Neural crest cell (in vitro differentiated cells): ENCODE results near the gene PCDH9. TPM values are rescaled to one million over a fixed set of nuclear protein-coding genes. Genes with fewer than 3 reads are reported as not detected.

Experiments
- DNase-seq: peaks from one replicate; pipeline ENCODE4 v3.0.0; 2021; ENCODE audit warnings: low read depth, mixed read lengths, low spot score
- H3K27ac Mint-ChIP-seq: one replicate; pipeline ENCODE4 v1.8.0; 2021; ENCODE audit warnings: mild to moderate bottlenecking, mixed read lengths; ENCODE audit not compliant: unreplicated experiment
- H3K27me3 Mint-ChIP-seq: 2 replicates; pipeline ENCODE4 v1.8.0; 2021; ENCODE audit warnings: low read depth, mild to moderate bottlenecking, mixed read lengths
- H3K36me3 Mint-ChIP-seq: 2 replicates; pipeline ENCODE4 v1.8.0; 2021; ENCODE audit warnings: low read depth, mild to moderate bottlenecking, mixed read lengths
- H3K4me1 Mint-ChIP-seq: 2 replicates; pipeline ENCODE4 v1.8.0; 2021; ENCODE audit warnings: mixed read lengths
- H3K4me3 Mint-ChIP-seq: one replicate; pipeline ENCODE4 v1.8.0; 2021; ENCODE audit warnings: mild to moderate bottlenecking, mixed read lengths
- H3K9me3 Mint-ChIP-seq: 2 replicates; pipeline ENCODE4 v1.8.0; 2021; ENCODE audit warnings: mixed read lengths
- total RNA-seq: library from RNA; stranded (reverse); gene quantifications from 2 replicates; pipeline ENCODE4 v1.2.1, GENCODE V29; 2021
- TF ChIP-seq, protein P1 (sequence below): fragments of 200-600 bp; sonication (generic); conservative IDR thresholded peaks from 2 replicates; pipeline ENCODE4 v1.5.0; 2021; ENCODE audit warnings: antibody characterized with exemption, mild to moderate bottlenecking

PCDH9 gene
- total RNA-seq, 1 donor from 2014 or later: 6.3 TPM

- H3K27me3 Mint-ChIP-seq: no peaks in the 10 kb centered on the region
- H3K4me1 Mint-ChIP-seq: no peaks in the 10 kb centered on the region
- DNase-seq: no peak
- H3K27ac Mint-ChIP-seq: no peak overlapping the region
- no peaks in the 10 kb centered on the region for H3K36me3 Mint-ChIP-seq
- TF ChIP-seq, protein P1, sequence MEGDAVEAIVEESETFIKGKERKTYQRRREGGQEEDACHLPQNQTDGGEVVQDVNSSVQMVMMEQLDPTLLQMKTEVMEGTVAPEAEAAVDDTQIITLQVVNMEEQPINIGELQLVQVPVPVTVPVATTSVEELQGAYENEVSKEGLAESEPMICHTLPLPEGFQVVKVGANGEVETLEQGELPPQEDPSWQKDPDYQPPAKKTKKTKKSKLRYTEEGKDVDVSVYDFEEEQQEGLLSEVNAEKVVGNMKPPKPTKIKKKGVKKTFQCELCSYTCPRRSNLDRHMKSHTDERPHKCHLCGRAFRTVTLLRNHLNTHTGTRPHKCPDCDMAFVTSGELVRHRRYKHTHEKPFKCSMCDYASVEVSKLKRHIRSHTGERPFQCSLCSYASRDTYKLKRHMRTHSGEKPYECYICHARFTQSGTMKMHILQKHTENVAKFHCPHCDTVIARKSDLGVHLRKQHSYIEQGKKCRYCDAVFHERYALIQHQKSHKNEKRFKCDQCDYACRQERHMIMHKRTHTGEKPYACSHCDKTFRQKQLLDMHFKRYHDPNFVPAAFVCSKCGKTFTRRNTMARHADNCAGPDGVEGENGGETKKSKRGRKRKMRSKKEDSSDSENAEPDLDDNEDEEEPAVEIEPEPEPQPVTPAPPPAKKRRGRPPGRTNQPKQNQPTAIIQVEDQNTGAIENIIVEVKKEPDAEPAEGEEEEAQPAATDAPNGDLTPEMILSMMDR: no peak
- no peak overlapping the region for H3K4me3 Mint-ChIP-seq
- H3K9me3 Mint-ChIP-seq: peaks cover 3% of the 10 kb centered on the region
Measured at GRCh38 chr13:67267136-67267535, 37.0 kb upstream of the PCDH9 start.

- Mint-ChIP-seq H3K36me3 (no peaks in the 10 kb centered on the region), H3K4me3 (no peak overlapping the region), H3K27ac (no peak overlapping the region), H3K9me3 (peaks cover 3% of the 10 kb centered on the region), H3K27me3 (no peaks in the 10 kb centered on the region), H3K4me1 (no peaks in the 10 kb centered on the region)
- TF ChIP-seq, protein P1: no peak
- DNase-seq: no peak
Measured at GRCh38 chr13:67259208-67259607, 29.1 kb upstream of the PCDH9 start.

- no peak overlapping the region for H3K4me3 Mint-ChIP-seq
Measured at GRCh38 chr13:67258482-67258881, 28.3 kb upstream of the PCDH9 start.

GRCh38 chr13:67238861-67239260 is 8.7 kb upstream of the PCDH9 start:
- no peak overlapping the region for H3K4me3 Mint-ChIP-seq
- no peaks in the 10 kb centered on the region for H3K27me3 Mint-ChIP-seq
- no peaks in the 10 kb centered on the region for H3K36me3 Mint-ChIP-seq
- H3K4me1 Mint-ChIP-seq: peaks cover 9% of the 10 kb centered on the region
- no peak for DNase-seq
- H3K9me3 Mint-ChIP-seq: no peaks in the 10 kb centered on the region
- H3K27ac Mint-ChIP-seq: no peak overlapping the region
- TF ChIP-seq, protein P1: no peak

More at GRCh38 chr13:67258482-67258881, 28.3 kb upstream of the PCDH9 start:
- H3K36me3 Mint-ChIP-seq: no peaks in the 10 kb centered on the region
- H3K9me3 Mint-ChIP-seq: peaks cover 3% of the 10 kb centered on the region
- H3K4me1 Mint-ChIP-seq: no peaks in the 10 kb centered on the region
- H3K27me3 Mint-ChIP-seq: no peaks in the 10 kb centered on the region
- TF ChIP-seq, protein P1: no peak
- DNase-seq: no peak
- no peak overlapping the region for H3K27ac Mint-ChIP-seq

GRCh38 chr13:67238277-67238859 is 8.2 kb upstream of the PCDH9 start:
- Mint-ChIP-seq H3K4me1 (peaks cover 9% of the 10 kb centered on the region), H3K27me3 (no peaks in the 10 kb centered on the region), H3K9me3 (no peaks in the 10 kb centered on the region), H3K36me3 (no peaks in the 10 kb centered on the region), H3K4me3 (no peak overlapping the region), H3K27ac (no peak overlapping the region)
- DNase-seq: no peak
- TF ChIP-seq, protein P1: peak; percentile 89
